GM23248 (cell line): ENCODE data around the gene ADPRHL1. TPM values are rescaled to one million over a fixed set of nuclear protein-coding genes. Genes with fewer than 3 reads are reported as not detected.

Source experiments
- DNase-seq: peaks from one replicate; pipeline ENCODE4 v3.0.0-alpha.2; 2015
- H2AFZ ChIP-seq: fragments of 200-600 bp; sonication (generic); 2 replicates; pipeline ENCODE4 v1.6.1; 2016; ENCODE audit warnings: antibody characterized with exemption
- H3F3A ChIP-seq: fragments of 200-600 bp; sonication (generic); 2 replicates; pipeline ENCODE4 v1.6.1; 2016; ENCODE audit warnings: mild to moderate bottlenecking, antibody characterized with exemption, mixed run types; ENCODE audit not compliant: insufficient read depth
- H3K27ac ChIP-seq: fragments of 200-600 bp; sonication (generic); 2 replicates; pipeline ENCODE4 v1.5.1; 2016; ENCODE audit warnings: mild to moderate bottlenecking
- H3K27me3 ChIP-seq: fragments of 200-600 bp; sonication (generic); replicated peaks from 2 replicates; pipeline ENCODE4 v1.6.1; 2016; ENCODE audit warnings: mild to moderate bottlenecking; ENCODE audit not compliant: insufficient read depth
- H3K36me3 ChIP-seq: fragments of 200-600 bp; sonication (generic); 2 replicates; pipeline ENCODE4 v1.6.1; 2016; ENCODE audit warnings: low read depth, mild to moderate bottlenecking
- H3K4me1 ChIP-seq: fragments of 200-600 bp; sonication (generic); 2 replicates; pipeline ENCODE4 v1.6.1; 2016; ENCODE audit warnings: mild to moderate bottlenecking; ENCODE audit not compliant: insufficient read depth
- H3K4me2 ChIP-seq: fragments of 200-600 bp; sonication (generic); one replicate; pipeline ENCODE4 v1.6.1; 2016; ENCODE audit warnings: mild to moderate bottlenecking; ENCODE audit not compliant: unreplicated experiment
- H3K4me3 ChIP-seq: fragments of 200-600 bp; sonication (generic); 2 replicates; pipeline ENCODE4 v1.5.1; 2016; ENCODE audit warnings: mild to moderate bottlenecking
- H3K79me2 ChIP-seq: fragments of 200-600 bp; sonication (generic); 2 replicates; pipeline ENCODE4 v1.6.1; 2016; ENCODE audit warnings: mild to moderate bottlenecking; ENCODE audit not compliant: insufficient read depth
- H3K9ac ChIP-seq: fragments of 200-600 bp; sonication (generic); 2 replicates; pipeline ENCODE4 v1.6.1; 2016; ENCODE audit warnings: mild to moderate bottlenecking
- H3K9me2 ChIP-seq: fragments of 200-600 bp; sonication (generic); 2 replicates; pipeline ENCODE4 v1.6.1; 2016; ENCODE audit warnings: mixed run types, mild to moderate bottlenecking, moderate library complexity; ENCODE audit not compliant: insufficient read depth
- H3K9me3 ChIP-seq: fragments of 200-600 bp; sonication (generic); one replicate; pipeline ENCODE4 v1.6.1; 2017; ENCODE audit warnings: low read depth
- H4K20me1 ChIP-seq: fragments of 200-600 bp; sonication (generic); 2 replicates; pipeline ENCODE4 v1.6.0; 2016; ENCODE audit not compliant: insufficient read depth
- EZH2 ChIP-seq: fragments of 200-600 bp; sonication (generic); IDR thresholded peaks from 2 replicates; pipeline ENCODE4 v1.6.1; 2018; ENCODE audit warnings: antibody characterized with exemption, mild to moderate bottlenecking; ENCODE audit not compliant: insufficient read depth, poor library complexity, severe bottlenecking
- EZH2phosphoT487 ChIP-seq: fragments of 200-600 bp; sonication (generic); IDR thresholded peaks from 2 replicates; pipeline ENCODE4 v1.6.1; 2018; ENCODE audit warnings: antibody characterized with exemption, moderate library complexity, mild to moderate bottlenecking, low read depth; ENCODE audit not compliant: insufficient read depth
- WGBS, 2 experiments: methylation state at CpG; one replicate each; pipeline ENCODE4 v1.1.6; 2015 to 2017; ENCODE audit warnings: low lambda C conversion rate in 2 of 2, low coverage in 1 of 2; ENCODE audit errors: missing lambda C conversion rate in 2 of 2; 5-methylcytosine and 5-hydroxymethylcytosine counted together
- in situ Hi-C: fragments of 300-500 bp; cut with MboI; formaldehyde crosslinking; loops from 2 replicates; pipeline ENCODE4 v1.15.0; 2020
- polyA plus RNA-seq: library from polyadenylated mRNA; unstranded; fragments of >200 nt; fragmentation: Nextera tagmentation; extraction: Ambion mirVana; gene quantifications from 2 replicates; pipeline ENCODE4 v1.2.1, GENCODE V29; 2016
- total RNA-seq: library from RNA; depleted of rRNA; stranded (reverse); fragments of >200 nt; shearing (Covaris generic); gene quantifications from 2 replicates; pipeline ENCODE4 v1.2.3, GENCODE V29; 2014

The ADPRHL1 gene
- total and polyA plus RNA-seq, 2 experiments from 2014 or later, result 1.8 to 2.2 TPM

DNA sequence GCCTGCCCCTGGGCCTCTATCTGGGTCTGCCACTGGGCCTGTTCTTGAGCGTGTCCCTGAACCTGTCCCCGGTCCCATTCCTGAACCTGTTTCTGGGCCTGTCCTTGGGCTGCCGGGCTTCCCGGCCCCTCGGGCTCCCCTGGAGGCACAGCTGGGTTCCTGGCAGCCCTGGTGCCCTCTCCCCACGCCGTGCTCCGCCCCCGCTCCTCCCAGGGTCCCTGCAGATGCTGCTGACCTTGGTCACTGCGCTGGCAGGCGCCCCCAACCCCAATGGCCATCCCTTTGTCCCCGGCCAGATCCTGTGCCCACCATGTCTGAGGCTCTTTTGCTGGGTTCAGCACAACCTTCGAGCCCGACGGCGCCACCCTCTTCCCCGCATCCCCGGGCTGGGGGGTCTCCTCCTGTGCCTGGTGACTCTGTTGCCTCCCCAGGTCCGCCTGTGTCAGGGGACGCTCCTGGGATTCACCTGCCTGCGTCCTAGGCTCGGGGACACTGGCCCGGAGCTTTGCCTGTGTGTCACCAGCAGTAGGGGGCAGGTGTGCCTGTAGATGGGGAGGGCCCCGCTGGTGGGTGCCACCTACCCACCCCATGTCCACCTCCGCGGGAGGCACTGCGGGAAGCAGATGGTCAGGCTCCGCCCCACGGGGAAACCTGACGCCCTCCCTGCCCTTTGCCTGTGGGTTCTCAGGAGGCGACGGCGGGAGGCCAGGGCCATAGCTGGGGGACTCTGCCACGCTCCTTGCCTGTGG is 48.4 kb downstream of the ADPRHL1 start:
- H3K4me2 ChIP-seq, result no peak overlapping the region
- H4K20me1 ChIP-seq, result no peaks in the 10 kb centered on the region
- no peaks in the 10 kb centered on the region for H3K27me3 ChIP-seq
- peaks cover 8% of the 10 kb centered on the region for H3K4me1 ChIP-seq
- no peaks in the 10 kb centered on the region for H3K36me3 ChIP-seq
- H2AFZ ChIP-seq, result no peak overlapping the region
- no peak overlapping the region for H3K9ac ChIP-seq
- H3K9me2 ChIP-seq, result no peaks in the 10 kb centered on the region
- H3F3A ChIP-seq, result no peaks in the 10 kb centered on the region
- no peak overlapping the region for H3K4me3 ChIP-seq
- no peak for TF ChIP-seq EZH2phosphoT487
- no peak for TF ChIP-seq EZH2
- no peaks in the 10 kb centered on the region for H3K79me2 ChIP-seq
- DNase-seq, result no peak
- no peaks in the 10 kb centered on the region for H3K9me3 ChIP-seq
- in situ Hi-C loops, result no loop called here
- H3K27ac ChIP-seq, result no peak overlapping the region
- WGBS, 2 experiments, result 91 to 93% methylated on average over 31 to 33 of the region's 34 CpGs

DNA sequence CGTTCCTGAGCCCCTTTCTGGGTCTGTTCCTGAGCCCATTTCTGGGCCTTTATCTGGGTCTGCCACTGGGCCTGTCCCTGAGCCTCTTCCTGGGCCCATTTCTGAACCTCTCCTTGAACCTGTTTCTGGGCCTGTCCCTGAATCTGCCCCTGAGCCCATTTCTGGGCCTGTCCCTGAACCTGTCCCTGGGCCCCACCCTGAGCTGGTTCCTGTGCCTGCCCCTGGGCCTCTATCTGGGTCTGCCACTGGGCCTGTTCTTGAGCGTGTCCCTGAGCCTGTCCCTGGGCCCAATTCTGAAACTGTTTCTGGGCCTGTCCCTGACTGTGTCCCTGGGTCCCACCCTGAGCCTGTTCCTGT is 48.9 kb downstream of the ADPRHL1 start:
- no peak for TF ChIP-seq EZH2phosphoT487
- no peak for TF ChIP-seq EZH2
- Histone ChIP-seq H3K27ac (no peak overlapping the region), H3K27me3 (no peaks in the 10 kb centered on the region), H3K4me1 (peaks cover 9% of the 10 kb centered on the region), H3K9me2 (no peaks in the 10 kb centered on the region), H3K9ac (no peak overlapping the region), H3K9me3 (no peaks in the 10 kb centered on the region), H3K4me3 (no peak overlapping the region), H3K4me2 (no peak overlapping the region), H3K79me2 (no peaks in the 10 kb centered on the region), H4K20me1 (no peaks in the 10 kb centered on the region), H3K36me3 (no peaks in the 10 kb centered on the region), H2AFZ (no peak overlapping the region), H3F3A (no peaks in the 10 kb centered on the region)
- in situ Hi-C loops, result no loop called here
- no peak for DNase-seq
- 95 to 100% methylated on average over 2 of the region's 2 CpGs for WGBS, 2 experiments

DNA sequence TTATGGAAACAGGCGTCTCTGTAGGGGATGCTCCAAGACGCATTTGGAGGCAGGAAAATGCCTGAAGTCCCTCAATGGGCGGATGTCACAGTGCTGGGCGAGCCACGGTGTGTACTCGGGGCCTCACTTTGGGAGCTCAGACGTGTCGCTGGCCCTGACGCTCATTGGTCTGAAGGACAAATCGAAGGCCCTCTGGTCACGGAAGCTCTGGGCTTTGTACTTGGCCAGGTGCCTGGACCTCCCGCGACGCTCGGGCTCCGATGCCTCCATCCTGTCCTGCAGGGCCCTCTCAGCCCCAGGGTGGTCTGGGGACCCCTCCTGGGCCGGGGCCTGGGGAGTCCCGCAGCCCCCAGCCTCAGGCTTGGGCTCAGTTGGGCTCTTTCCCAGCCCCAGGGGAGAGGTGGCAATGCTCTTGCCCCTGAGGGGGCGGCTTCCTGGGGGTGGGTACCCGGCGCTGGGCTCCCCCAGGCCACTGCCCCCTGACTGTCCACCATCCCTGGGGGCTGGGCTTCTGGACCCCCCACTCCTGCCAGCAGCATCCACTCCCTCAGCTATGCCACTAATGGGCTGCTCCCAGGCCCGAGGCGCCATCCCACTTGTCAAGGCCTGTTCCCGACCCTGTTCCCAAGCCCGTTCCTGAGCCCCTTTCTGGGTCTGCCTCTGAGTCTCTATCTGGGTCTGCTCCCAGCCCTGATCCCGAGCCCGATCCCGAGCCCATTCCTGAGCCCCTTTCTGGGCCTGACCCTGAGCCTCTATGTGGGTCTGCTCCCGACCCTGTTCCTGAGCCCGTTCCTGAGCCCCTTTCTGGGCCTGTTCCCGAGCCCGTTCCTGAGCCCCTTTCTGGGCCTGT is 49.8 kb downstream of the ADPRHL1 start:
- no peak overlapping the region for H3K4me3 ChIP-seq
- H3K36me3 ChIP-seq, result no peaks in the 10 kb centered on the region
- H3K27me3 ChIP-seq, result no peaks in the 10 kb centered on the region
- peaks cover 14% of the 10 kb centered on the region for H3K4me1 ChIP-seq
- in situ Hi-C loops, result no loop called here
- no peak overlapping the region for H3K4me2 ChIP-seq
- H4K20me1 ChIP-seq, result no peaks in the 10 kb centered on the region
- H3K9me3 ChIP-seq, result no peaks in the 10 kb centered on the region
- no peak overlapping the region for H2AFZ ChIP-seq
- DNase-seq, result no peak
- no peaks in the 10 kb centered on the region for H3K79me2 ChIP-seq
- H3K27ac ChIP-seq, result no peak overlapping the region
- WGBS, 2 experiments, result 94 to 95% methylated on average over 29 of the region's 32 CpGs
- TF ChIP-seq EZH2 (no peak), EZH2phosphoT487 (no peak)
- H3K9me2 ChIP-seq, result no peaks in the 10 kb centered on the region
- no peak overlapping the region for H3K9ac ChIP-seq
- H3F3A ChIP-seq, result no peaks in the 10 kb centered on the region

DNA sequence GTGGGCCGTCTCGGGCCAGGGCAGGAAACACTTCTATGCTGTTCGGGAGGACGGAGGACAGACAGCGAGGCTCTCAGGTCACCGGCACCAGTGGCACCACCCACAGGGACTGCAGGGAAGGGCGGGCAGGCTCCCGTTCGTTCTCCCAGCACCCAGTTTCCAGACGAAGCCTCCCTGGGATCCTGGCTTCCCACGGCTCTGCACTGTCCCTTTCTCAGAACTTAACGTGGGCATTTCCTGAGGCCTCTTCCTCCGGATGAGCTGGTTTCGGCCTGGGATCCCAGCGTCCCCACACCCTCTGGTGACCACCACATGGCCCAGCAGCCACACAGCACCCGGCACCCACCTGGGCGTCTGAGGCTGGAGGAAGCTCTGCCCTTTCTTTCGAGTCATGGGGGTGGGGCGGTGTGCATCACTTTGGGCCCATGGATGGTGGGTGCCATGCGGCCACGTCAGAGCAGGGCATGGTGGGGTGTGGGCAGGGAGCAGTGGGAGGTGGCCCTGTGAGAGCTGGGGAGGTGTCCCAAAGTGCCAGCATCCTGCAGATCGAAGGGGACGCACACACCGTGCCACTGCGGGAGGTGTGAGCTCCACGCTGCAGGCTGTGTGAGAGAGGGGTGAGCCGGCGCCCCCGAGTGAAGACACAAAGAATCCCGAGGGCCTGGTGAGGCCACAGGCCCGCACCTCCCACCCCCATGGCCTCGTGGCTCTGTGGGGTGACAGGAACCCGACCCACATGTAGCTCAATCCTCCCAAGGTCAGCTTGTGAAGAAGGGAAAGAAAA is 50.6 kb downstream of the ADPRHL1 start:
- TF ChIP-seq EZH2, result no peak
- no peak for TF ChIP-seq EZH2phosphoT487
- H4K20me1 ChIP-seq, result no peaks in the 10 kb centered on the region
- H2AFZ ChIP-seq, result no peak overlapping the region
- no peaks in the 10 kb centered on the region for H3K36me3 ChIP-seq
- H3F3A ChIP-seq, result no peaks in the 10 kb centered on the region
- H3K27me3 ChIP-seq, result no peaks in the 10 kb centered on the region
- H3K4me1 ChIP-seq, result peaks cover 9% of the 10 kb centered on the region
- H3K27ac ChIP-seq, result no peak overlapping the region
- H3K4me2 ChIP-seq, result no peak overlapping the region
- no peak for DNase-seq
- H3K9me3 ChIP-seq, result no peaks in the 10 kb centered on the region
- no peaks in the 10 kb centered on the region for H3K79me2 ChIP-seq
- in situ Hi-C loops, result no loop called here
- H3K9ac ChIP-seq, result no peak overlapping the region
- WGBS, 2 experiments, result 90% methylated on average over 30 to 33 of the region's 33 CpGs
- H3K4me3 ChIP-seq, result no peak overlapping the region
- H3K9me2 ChIP-seq, result no peaks in the 10 kb centered on the region
